ENCODE data around the gene PTPN1. TPM values are rescaled to one million over a fixed set of nuclear protein-coding genes. Genes with fewer than 3 reads are reported as not detected.
A peak's percentile ranks its signal among the peaks of the same experiment; 100 is the strongest.

Gene PTPN1
- total and polyA plus RNA-seq, 2 of the 13 experiments (the other 11 are each of a cell fraction or from before 2014, with no cell fraction given): 17.7 to 37.2 TPM

DNA sequence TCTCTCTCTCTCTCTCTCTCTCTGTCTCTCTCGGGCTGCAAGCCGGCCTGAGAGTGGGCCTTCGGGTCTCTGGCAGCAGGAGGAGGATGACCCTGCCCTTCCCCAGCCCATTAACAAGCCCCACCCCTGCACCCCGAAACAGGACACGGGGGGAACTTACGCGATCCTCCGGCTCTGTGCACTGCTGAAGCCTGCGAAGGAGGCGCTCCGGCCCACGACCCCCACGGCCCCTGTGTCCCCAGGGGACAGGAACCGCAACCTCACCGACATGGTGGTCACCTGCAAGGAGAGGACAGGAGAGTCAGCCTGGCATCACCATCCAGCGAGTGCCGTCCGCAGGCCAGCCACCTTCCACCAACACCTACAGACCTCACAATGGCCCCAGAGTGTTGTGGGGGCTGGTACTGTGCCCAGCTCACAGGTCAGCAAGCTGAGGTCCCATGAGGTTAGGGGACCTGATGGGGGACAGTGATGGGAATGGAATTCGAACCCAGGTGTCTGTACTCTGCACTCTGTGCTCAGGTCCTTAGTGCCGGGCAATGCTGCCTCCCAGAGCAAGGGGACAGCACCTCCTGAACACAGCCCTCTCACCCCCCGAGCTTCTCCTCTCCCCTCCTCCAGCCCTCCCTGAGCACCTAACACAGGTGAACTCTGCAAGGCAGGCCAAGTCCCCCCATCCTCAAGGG, 120.5 kb downstream of the PTPN1 start:
- CTCF ChIA-PET (ENCODE audit: low intra/inter-chr PET ratio, low total read pairs): no interaction called here
- no peak for TF ChIP-seq ZNF672 (CRISPR knock-in tag; IDR thresholded peaks at IDR 0.05)
- no peak for TF ChIP-seq CHD4 (IDR thresholded peaks at IDR 0.05; ENCODE audit: borderline replicate concordance, low read length)
- TF ChIP-seq POGZ (CRISPR knock-in tag; IDR thresholded peaks at IDR 0.05): no peak
- peak; percentile 16; the same call in 1 of the 2 replicates for TF ChIP-seq ZFY (CRISPR knock-in tag; IDR thresholded peaks at IDR 0.05)
- no peak for TF ChIP-seq XRCC5 (optimal IDR thresholded peaks at IDR 0.05; ENCODE audit: low read length)
- TF ChIP-seq MED13 (CRISPR knock-in tag; IDR thresholded peaks at IDR 0.05): no peak
- peak; percentile 82 for TF ChIP-seq ZNF629 (CRISPR knock-in tag; conservative IDR thresholded peaks at IDR 0.05)
- TF ChIP-seq ZXDC (CRISPR knock-in tag; IDR thresholded peaks at IDR 0.05): no peak
- peak; percentile 53; the same call in 1 of the 2 replicates for TF ChIP-seq NFKB2 (CRISPR knock-in tag; IDR thresholded peaks at IDR 0.05; ENCODE audit: borderline replicate concordance)
- no peak for TF ChIP-seq NFATC3 (CRISPR knock-in tag; IDR thresholded peaks at IDR 0.05)
- no peak for TF ChIP-seq YY1 (IDR thresholded peaks at IDR 0.05; ENCODE audit: insufficient read depth, insufficient replicate concordance, low read depth, low read length)
- no peak for TF ChIP-seq ARNT (IDR thresholded peaks at IDR 0.05)
- no peak for TF ChIP-seq RXRA (CRISPR knock-in tag; IDR thresholded peaks at IDR 0.05)
- TF ChIP-seq HNF4A (CRISPR knock-in tag; IDR thresholded peaks at IDR 0.05): peak; percentile 26
- TF ChIP-seq, protein P1, sequence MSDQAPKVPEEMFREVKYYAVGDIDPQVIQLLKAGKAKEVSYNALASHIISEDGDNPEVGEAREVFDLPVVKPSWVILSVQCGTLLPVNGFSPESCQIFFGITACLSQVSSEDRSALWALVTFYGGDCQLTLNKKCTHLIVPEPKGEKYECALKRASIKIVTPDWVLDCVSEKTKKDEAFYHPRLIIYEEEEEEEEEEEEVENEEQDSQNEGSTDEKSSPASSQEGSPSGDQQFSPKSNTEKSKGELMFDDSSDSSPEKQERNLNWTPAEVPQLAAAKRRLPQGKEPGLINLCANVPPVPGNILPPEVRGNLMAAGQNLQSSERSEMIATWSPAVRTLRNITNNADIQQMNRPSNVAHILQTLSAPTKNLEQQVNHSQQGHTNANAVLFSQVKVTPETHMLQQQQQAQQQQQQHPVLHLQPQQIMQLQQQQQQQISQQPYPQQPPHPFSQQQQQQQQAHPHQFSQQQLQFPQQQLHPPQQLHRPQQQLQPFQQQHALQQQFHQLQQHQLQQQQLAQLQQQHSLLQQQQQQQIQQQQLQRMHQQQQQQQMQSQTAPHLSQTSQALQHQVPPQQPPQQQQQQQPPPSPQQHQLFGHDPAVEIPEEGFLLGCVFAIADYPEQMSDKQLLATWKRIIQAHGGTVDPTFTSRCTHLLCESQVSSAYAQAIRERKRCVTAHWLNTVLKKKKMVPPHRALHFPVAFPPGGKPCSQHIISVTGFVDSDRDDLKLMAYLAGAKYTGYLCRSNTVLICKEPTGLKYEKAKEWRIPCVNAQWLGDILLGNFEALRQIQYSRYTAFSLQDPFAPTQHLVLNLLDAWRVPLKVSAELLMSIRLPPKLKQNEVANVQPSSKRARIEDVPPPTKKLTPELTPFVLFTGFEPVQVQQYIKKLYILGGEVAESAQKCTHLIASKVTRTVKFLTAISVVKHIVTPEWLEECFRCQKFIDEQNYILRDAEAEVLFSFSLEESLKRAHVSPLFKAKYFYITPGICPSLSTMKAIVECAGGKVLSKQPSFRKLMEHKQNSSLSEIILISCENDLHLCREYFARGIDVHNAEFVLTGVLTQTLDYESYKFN (CRISPR knock-in tag; conservative IDR thresholded peaks at IDR 0.05): no peak
- TF ChIP-seq ZNF644 (CRISPR knock-in tag; IDR thresholded peaks at IDR 0.05; ENCODE audit: low read depth): no peak
- TF ChIP-seq, protein P2, sequence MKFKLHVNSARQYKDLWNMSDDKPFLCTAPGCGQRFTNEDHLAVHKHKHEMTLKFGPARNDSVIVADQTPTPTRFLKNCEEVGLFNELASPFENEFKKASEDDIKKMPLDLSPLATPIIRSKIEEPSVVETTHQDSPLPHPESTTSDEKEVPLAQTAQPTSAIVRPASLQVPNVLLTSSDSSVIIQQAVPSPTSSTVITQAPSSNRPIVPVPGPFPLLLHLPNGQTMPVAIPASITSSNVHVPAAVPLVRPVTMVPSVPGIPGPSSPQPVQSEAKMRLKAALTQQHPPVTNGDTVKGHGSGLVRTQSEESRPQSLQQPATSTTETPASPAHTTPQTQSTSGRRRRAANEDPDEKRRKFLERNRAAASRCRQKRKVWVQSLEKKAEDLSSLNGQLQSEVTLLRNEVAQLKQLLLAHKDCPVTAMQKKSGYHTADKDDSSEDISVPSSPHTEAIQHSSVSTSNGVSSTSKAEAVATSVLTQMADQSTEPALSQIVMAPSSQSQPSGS (CRISPR knock-in tag; IDR thresholded peaks at IDR 0.05): no peak
- TF ChIP-seq ZNF367 (CRISPR knock-in tag; IDR thresholded peaks at IDR 0.05; ENCODE audit: borderline replicate concordance): no peak
- TF ChIP-seq ZFP1 (CRISPR knock-in tag; IDR thresholded peaks at IDR 0.05): no peak

More for the DNA sequence above, 120.5 kb downstream of the PTPN1 start:
- in situ Hi-C loops (cut with HindIII; ENCODE audit: extremely low pct_ligation_motif_present, low pct_unique_long_range_greater_than_20kb): loop anchor here (25.0 kb wide), 1 partner anchor 107 kb away; the partner anchor contains the start of gene PARD6B
- Histone ChIP-seq H3K27ac (ENCODE audit: extremely low read length, insufficient read depth, low read length) (no peak overlapping the region), H3K4me1 (ENCODE audit: insufficient read depth, low read length) (peaks cover 37% of the 10 kb centered on the region), H3K36me3 (replicated peaks in 1 of 2; ENCODE audit: control insufficient read depth in 1 of 2, insufficient read depth in 2 of 2, low read length in 2 of 2) (no peaks in the 10 kb centered on the region), H3K4me2 (ENCODE audit: low read depth, low read length) (no peak overlapping the region), H3K9ac (ENCODE audit: insufficient read depth, low read depth, low read length) (no peak overlapping the region), H3K9me3 (ENCODE audit: low read length) (no peaks in the 10 kb centered on the region), H3K27me3 (ENCODE audit: control insufficient read depth in 1 of 2, insufficient read depth in 2 of 2, low read length in 2 of 2) (peaks cover 16 to 73% of the 10 kb centered on the region in 2 experiments), H3K4me3 (replicated peaks in 1 of 3; ENCODE audit: insufficient read depth in 1 of 3, low read depth in 2 of 3, low read length in 3 of 3) (no peak overlapping the region), H2AFZ (ENCODE audit: low read length) (no peak overlapping the region), H4K20me1 (ENCODE audit: insufficient read depth, low read length) (no peaks in the 10 kb centered on the region), H3K79me2 (ENCODE audit: insufficient read depth, low read length) (no peaks in the 10 kb centered on the region)
- no TSS peak for BruUV-seq (replicated peaks)
- DNase-seq (ENCODE audit: low spot score) (no peak), ATAC-seq (no peak), FAIRE-seq (no peak)
- intact Hi-C loops (cut with micrococcal nuclease; ENCODE audit: unreplicated experiment): no loop called here
- POLR2A ChIA-PET: no interaction called here
- WGBS (ENCODE audit: low lambda C conversion rate): 55% methylated on average over 21 of the region's 21 CpGs
